ENCODE measurements around the gene MBNL2.

GRCh38 chr13:97296740-97297139 is 74.6 kb downstream of the MBNL2 start:
- no peak for TF ChIP-seq TAF1 (IDR thresholded peaks at IDR 0.05; ENCODE audit: low read depth)
- TF ChIP-seq, protein P1, sequence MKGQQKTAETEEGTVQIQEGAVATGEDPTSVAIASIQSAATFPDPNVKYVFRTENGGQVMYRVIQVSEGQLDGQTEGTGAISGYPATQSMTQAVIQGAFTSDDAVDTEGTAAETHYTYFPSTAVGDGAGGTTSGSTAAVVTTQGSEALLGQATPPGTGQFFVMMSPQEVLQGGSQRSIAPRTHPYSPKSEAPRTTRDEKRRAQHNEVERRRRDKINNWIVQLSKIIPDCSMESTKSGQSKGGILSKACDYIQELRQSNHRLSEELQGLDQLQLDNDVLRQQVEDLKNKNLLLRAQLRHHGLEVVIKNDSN (IDR thresholded peaks at IDR 0.05), result no peak
- no peak for TF ChIP-seq ZBTB7A (IDR thresholded peaks at IDR 0.05; ENCODE audit: low read depth)
- TF ChIP-seq FOXM1 (IDR thresholded peaks at IDR 0.05; ENCODE audit: borderline replicate concordance, low read depth), result no peak
- TF ChIP-seq EGR1 (IDR thresholded peaks at IDR 0.05), result no peak
- TF ChIP-seq, protein P2, sequence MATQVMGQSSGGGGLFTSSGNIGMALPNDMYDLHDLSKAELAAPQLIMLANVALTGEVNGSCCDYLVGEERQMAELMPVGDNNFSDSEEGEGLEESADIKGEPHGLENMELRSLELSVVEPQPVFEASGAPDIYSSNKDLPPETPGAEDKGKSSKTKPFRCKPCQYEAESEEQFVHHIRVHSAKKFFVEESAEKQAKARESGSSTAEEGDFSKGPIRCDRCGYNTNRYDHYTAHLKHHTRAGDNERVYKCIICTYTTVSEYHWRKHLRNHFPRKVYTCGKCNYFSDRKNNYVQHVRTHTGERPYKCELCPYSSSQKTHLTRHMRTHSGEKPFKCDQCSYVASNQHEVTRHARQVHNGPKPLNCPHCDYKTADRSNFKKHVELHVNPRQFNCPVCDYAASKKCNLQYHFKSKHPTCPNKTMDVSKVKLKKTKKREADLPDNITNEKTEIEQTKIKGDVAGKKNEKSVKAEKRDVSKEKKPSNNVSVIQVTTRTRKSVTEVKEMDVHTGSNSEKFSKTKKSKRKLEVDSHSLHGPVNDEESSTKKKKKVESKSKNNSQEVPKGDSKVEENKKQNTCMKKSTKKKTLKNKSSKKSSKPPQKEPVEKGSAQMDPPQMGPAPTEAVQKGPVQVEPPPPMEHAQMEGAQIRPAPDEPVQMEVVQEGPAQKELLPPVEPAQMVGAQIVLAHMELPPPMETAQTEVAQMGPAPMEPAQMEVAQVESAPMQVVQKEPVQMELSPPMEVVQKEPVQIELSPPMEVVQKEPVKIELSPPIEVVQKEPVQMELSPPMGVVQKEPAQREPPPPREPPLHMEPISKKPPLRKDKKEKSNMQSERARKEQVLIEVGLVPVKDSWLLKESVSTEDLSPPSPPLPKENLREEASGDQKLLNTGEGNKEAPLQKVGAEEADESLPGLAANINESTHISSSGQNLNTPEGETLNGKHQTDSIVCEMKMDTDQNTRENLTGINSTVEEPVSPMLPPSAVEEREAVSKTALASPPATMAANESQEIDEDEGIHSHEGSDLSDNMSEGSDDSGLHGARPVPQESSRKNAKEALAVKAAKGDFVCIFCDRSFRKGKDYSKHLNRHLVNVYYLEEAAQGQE (IDR thresholded peaks at IDR 0.05; ENCODE audit: low read depth), result no peak
- TF ChIP-seq RAD21 (IDR thresholded peaks at IDR 0.05; ENCODE audit: low read depth), result no peak
- no peak for TF ChIP-seq CEBPB (IDR thresholded peaks at IDR 0.05)
- TF ChIP-seq NFIC (IDR thresholded peaks at IDR 0.05), result no peak
- no peak for TF ChIP-seq TEAD4 (IDR thresholded peaks at IDR 0.05)
- TF ChIP-seq EP300 (IDR thresholded peaks at IDR 0.05; ENCODE audit: borderline replicate concordance), result no peak
- TF ChIP-seq, protein P3, sequence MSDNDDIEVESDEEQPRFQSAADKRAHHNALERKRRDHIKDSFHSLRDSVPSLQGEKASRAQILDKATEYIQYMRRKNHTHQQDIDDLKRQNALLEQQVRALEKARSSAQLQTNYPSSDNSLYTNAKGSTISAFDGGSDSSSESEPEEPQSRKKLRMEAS (IDR thresholded peaks at IDR 0.05), result no peak
